NT2/D1 (cell line): Measurements from ENCODE around the gene MAN2A2.

ENCODE experiments used
- SUZ12 ChIP-seq: IDR thresholded peaks from 2 replicates; pipeline ENCODE4 v1.6.1; 2011; ENCODE audit not compliant: insufficient read length, insufficient read depth; ENCODE audit errors: extremely low read depth
- ZNF274 ChIP-seq: IDR thresholded peaks from 2 replicates; pipeline ENCODE4 v1.6.1; 2011; ENCODE audit warnings: mild to moderate bottlenecking, low read depth, low read length

DNA sequence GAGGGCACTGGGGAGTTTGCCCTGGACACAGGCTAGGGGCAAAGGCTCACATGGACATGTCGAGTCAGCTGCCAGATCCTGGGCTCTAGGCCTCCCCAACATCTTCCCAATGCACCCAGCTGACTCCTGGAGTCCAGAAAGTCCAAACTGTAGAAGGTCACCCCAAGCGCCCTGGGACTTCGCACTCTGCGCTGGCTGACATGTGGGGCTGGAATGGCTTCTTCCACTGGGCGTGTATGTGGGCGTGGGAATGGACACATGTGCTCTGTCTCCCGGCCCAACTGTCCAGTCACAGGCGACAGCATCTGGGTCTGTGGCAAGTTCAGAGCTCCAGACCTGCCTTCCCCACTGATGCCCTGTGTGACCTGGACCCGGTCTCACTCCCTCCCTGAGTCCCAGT is 48.0 kb upstream of the MAN2A2 start:
- no peak for TF ChIP-seq ZNF274
- TF ChIP-seq SUZ12: no peak
